DND-41 (cell line): Measurements from ENCODE around the gene SGSM2.

Source experiments
- EZH2 ChIP-seq: IDR thresholded peaks from 3 replicates; pipeline ENCODE4 v1.6.1; 2012; ENCODE audit warnings: borderline replicate concordance, low read depth, mild to moderate bottlenecking, moderate library complexity, low read length, inconsistent platforms; ENCODE audit not compliant: severe bottlenecking
- TF ChIP-seq, protein P1 (sequence below): IDR thresholded peaks from 2 replicates; pipeline ENCODE4 v1.5.1; 2012; ENCODE audit warnings: borderline replicate concordance, low read length, moderate library complexity, mild to moderate bottlenecking; ENCODE audit not compliant: poor library complexity, severe bottlenecking; ENCODE audit errors: extremely low read depth

DNA sequence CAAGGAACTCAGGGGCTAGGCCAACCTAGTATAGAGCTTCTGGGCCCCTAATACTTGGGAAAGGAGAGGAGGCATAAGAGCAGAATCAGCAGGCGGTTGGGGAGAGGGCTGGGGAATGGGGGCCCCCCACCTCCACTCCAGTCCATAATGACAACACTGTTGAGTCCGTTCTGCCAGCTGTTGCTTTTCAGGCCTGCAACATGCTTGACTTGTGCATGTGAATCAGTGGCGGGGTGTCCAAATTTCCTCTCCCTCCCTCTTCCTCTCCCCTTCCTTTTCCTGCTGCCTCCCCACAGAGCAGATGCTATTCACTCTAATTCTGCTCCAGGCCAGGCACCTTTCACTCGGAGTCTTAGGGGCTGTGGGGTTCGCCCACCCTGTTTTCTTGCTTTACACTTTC is 31.7 kb downstream of the SGSM2 start:
- TF ChIP-seq, protein P1, sequence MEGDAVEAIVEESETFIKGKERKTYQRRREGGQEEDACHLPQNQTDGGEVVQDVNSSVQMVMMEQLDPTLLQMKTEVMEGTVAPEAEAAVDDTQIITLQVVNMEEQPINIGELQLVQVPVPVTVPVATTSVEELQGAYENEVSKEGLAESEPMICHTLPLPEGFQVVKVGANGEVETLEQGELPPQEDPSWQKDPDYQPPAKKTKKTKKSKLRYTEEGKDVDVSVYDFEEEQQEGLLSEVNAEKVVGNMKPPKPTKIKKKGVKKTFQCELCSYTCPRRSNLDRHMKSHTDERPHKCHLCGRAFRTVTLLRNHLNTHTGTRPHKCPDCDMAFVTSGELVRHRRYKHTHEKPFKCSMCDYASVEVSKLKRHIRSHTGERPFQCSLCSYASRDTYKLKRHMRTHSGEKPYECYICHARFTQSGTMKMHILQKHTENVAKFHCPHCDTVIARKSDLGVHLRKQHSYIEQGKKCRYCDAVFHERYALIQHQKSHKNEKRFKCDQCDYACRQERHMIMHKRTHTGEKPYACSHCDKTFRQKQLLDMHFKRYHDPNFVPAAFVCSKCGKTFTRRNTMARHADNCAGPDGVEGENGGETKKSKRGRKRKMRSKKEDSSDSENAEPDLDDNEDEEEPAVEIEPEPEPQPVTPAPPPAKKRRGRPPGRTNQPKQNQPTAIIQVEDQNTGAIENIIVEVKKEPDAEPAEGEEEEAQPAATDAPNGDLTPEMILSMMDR, result no peak
- no peak for TF ChIP-seq EZH2
